Activated CD8-positive, alpha-beta memory T cell treated with anti-CD3 and anti-CD28 coated beads, Interleukin-2, amount 50 U/mL, for 48 hours (primary cell): Measurements from ENCODE around the gene NCAN.
"Not testable (repeated sequence)": the region's sequence is repeated elsewhere in the genome, so short reads cannot be mapped to it uniquely, and the experiment has no call there.

Experiments used
- DNase-seq: peaks from one replicate; pipeline ENCODE4 v3.0.0-alpha.2; 2020

The NCAN gene

GRCh38 chr19:19211499-19212420, at the start of gene NCAN:
NCAN (plus strand) TSS chr19:19211958; CDS start chr19:19216954, 4,996 bp downstream.
- no peak for DNase-seq

- no peak for DNase-seq
Measured at GRCh38 chr19:19162495-19162894, 49.3 kb upstream of the NCAN start.

- DNase-seq = no peak
Measured at GRCh38 chr19:19165396-19165795, 46.4 kb upstream of the NCAN start.

GRCh38 chr19:19167612-19168011, 44.1 kb upstream of the NCAN start:
- no peak for DNase-seq

- DNase-seq = no peak
Measured at GRCh38 chr19:19169236-19170052, 42.3 kb upstream of the NCAN start.

- DNase-seq = peak; percentile 89
Measured at GRCh38 chr19:19170053-19170872, 41.5 kb upstream of the NCAN start, which contains the start of gene MEF2B. MEF2B (minus strand) TSS chr19:19170263; CDS start chr19:19150735, 19,528 bp downstream.

- DNase-seq = no peak
Measured at GRCh38 chr19:19170873-19171672, 40.7 kb upstream of the NCAN start.

GRCh38 chr19:19171821-19172532, 39.8 kb upstream of the NCAN start:
- DNase-seq = no peak

GRCh38 chr19:19173243-19173642, 38.5 kb upstream of the NCAN start:
- not testable (repeated sequence) for DNase-seq

- DNase-seq = no peak
Measured at GRCh38 chr19:19176950-19177349, 34.8 kb upstream of the NCAN start.

- DNase-seq = no peak
Measured at GRCh38 chr19:19179548-19180441, 32.0 kb upstream of the NCAN start.

- no peak for DNase-seq
Measured at GRCh38 chr19:19181488-19181998, 30.2 kb upstream of the NCAN start.

GRCh38 chr19:19185853-19186740, 25.7 kb upstream of the NCAN start:
- DNase-seq = peak; percentile 72

GRCh38 chr19:19186742-19187141, 25.0 kb upstream of the NCAN start:
- DNase-seq = no peak

GRCh38 chr19:19191768-19192077, 20.0 kb upstream of the NCAN start:
- DNase-seq = no peak

- peak; percentile 98 for DNase-seq
Measured at GRCh38 chr19:19192078-19192882, 19.5 kb upstream of the NCAN start, which contains the start of the genes BORCS8 and RFXANK. BORCS8 (minus strand) TSS chr19:19192152; CDS start chr19:19192117, 35 bp downstream. RFXANK (plus strand) TSS chr19:19192258; CDS start chr19:19193947, 1,689 bp downstream.

- DNase-seq = no peak
Measured at GRCh38 chr19:19192910-19193423, 18.8 kb upstream of the NCAN start.

GRCh38 chr19:19193926-19194325, 17.8 kb upstream of the NCAN start:
- no peak for DNase-seq
